Type B pancreatic cell (in vitro differentiated cells): ENCODE results near the gene DGCR2. TPM values are rescaled to one million over a fixed set of nuclear protein-coding genes. Genes with fewer than 3 reads are reported as not detected.

Experiments used
- DNase-seq: peaks from one replicate; pipeline ENCODE4 v3.0.0; 2021; ENCODE audit warnings: mixed read lengths; ENCODE audit not compliant: unreplicated experiment; ENCODE audit errors: extremely low spot score
- H3K27ac Mint-ChIP-seq: 2 replicates; pipeline ENCODE4 v1.8.0; 2021; ENCODE audit warnings: mild to moderate bottlenecking, mixed read lengths
- H3K27me3 Mint-ChIP-seq: 2 replicates; pipeline ENCODE4 v1.8.0; 2021; ENCODE audit warnings: mixed read lengths
- H3K36me3 Mint-ChIP-seq: 2 replicates; pipeline ENCODE4 v1.8.0; 2021; ENCODE audit warnings: mixed read lengths
- H3K4me1 Mint-ChIP-seq: one replicate; pipeline ENCODE4 v1.8.0; 2021; ENCODE audit warnings: mixed read lengths; ENCODE audit not compliant: unreplicated experiment
- H3K4me3 Mint-ChIP-seq: 2 replicates; pipeline ENCODE4 v1.8.0; 2021; ENCODE audit warnings: mild to moderate bottlenecking, mixed read lengths
- H3K9me3 Mint-ChIP-seq: 2 replicates; pipeline ENCODE4 v1.8.0; 2021; ENCODE audit warnings: mixed read lengths
- CTCF ChIP-seq: fragments of 200-600 bp; sonication (generic); conservative IDR thresholded peaks from 2 replicates; pipeline ENCODE4 v1.5.0; 2021; ENCODE audit warnings: antibody characterized with exemption, mild to moderate bottlenecking
- total RNA-seq: library from RNA; stranded (reverse); gene quantifications from 2 replicates; pipeline ENCODE4 v1.2.1, GENCODE V29; 2021; ENCODE audit warnings: low replicate concordance

The DGCR2 gene
- total RNA-seq, 1 donor from 2014 or later: 83.1 TPM

GRCh38 chr22:19046287-19046686, 75.9 kb downstream of the DGCR2 start:
- no peaks in the 10 kb centered on the region for H3K4me1 Mint-ChIP-seq
- no peak for TF ChIP-seq CTCF
- peaks cover 15% of the 10 kb centered on the region for H3K36me3 Mint-ChIP-seq
- no peak for DNase-seq
- no peaks in the 10 kb centered on the region for H3K27me3 Mint-ChIP-seq
- no peaks in the 10 kb centered on the region for H3K9me3 Mint-ChIP-seq
- H3K27ac Mint-ChIP-seq: no peak overlapping the region
- H3K4me3 Mint-ChIP-seq: no peak overlapping the region

- Mint-ChIP-seq H3K27me3 (no peaks in the 10 kb centered on the region), H3K36me3 (peaks cover 15% of the 10 kb centered on the region), H3K4me1 (no peaks in the 10 kb centered on the region), H3K27ac (no peak overlapping the region), H3K4me3 (no peak overlapping the region), H3K9me3 (no peaks in the 10 kb centered on the region)
- no peak for DNase-seq
- no peak for TF ChIP-seq CTCF
Measured at GRCh38 chr22:19045094-19045493, 77.1 kb downstream of the DGCR2 start.

GRCh38 chr22:19044381-19044780, 77.8 kb downstream of the DGCR2 start:
- no peaks in the 10 kb centered on the region for H3K4me1 Mint-ChIP-seq

GRCh38 chr22:19043121-19044085, 78.8 kb downstream of the DGCR2 start:
- no peak for DNase-seq
- H3K9me3 Mint-ChIP-seq: no peaks in the 10 kb centered on the region
- peaks cover 9% of the 10 kb centered on the region for H3K36me3 Mint-ChIP-seq
- no peaks in the 10 kb centered on the region for H3K4me1 Mint-ChIP-seq
- no peaks in the 10 kb centered on the region for H3K27me3 Mint-ChIP-seq
- no peak overlapping the region for H3K4me3 Mint-ChIP-seq
- no peak overlapping the region for H3K27ac Mint-ChIP-seq
- TF ChIP-seq CTCF: no peak

More at GRCh38 chr22:19044381-19044780, 77.8 kb downstream of the DGCR2 start:
- no peak for TF ChIP-seq CTCF
- no peak for DNase-seq
- Mint-ChIP-seq H3K9me3 (no peaks in the 10 kb centered on the region), H3K36me3 (peaks cover 15% of the 10 kb centered on the region), H3K4me3 (no peak overlapping the region), H3K27me3 (no peaks in the 10 kb centered on the region), H3K27ac (no peak overlapping the region)

- Mint-ChIP-seq H3K27me3 (no peaks in the 10 kb centered on the region), H3K27ac (no peak overlapping the region), H3K9me3 (no peaks in the 10 kb centered on the region), H3K4me1 (no peaks in the 10 kb centered on the region), H3K4me3 (no peak overlapping the region), H3K36me3 (peaks cover 6% of the 10 kb centered on the region)
- no peak for DNase-seq
- no peak for TF ChIP-seq CTCF
Measured at GRCh38 chr22:19042285-19043120, 79.7 kb downstream of the DGCR2 start.
